GM21447 (cell line): ENCODE measurements around the gene GDI2.
"Not testable (repeated sequence)": the region's sequence is repeated elsewhere in the genome, so short reads cannot be mapped to it uniquely, and the experiment has no call there.

Experiments used
- ATAC-seq: cut with Tn5 transposase; IDR thresholded peaks from one replicate; pipeline ENCODE4 v1.9.1; 2021; ENCODE audit not compliant: unreplicated experiment

Gene GDI2

GRCh38 chr10:5828725-5829124, 15.5 kb upstream of the GDI2 start:
- no peak for ATAC-seq

- ATAC-seq = no peak
Observed at GRCh38 chr10:5827841-5828240, 14.6 kb upstream of the GDI2 start.

- ATAC-seq = not testable (repeated sequence)
Observed at GRCh38 chr10:5826511-5826910, 13.3 kb upstream of the GDI2 start.

GRCh38 chr10:5818894-5819293, 5.7 kb upstream of the GDI2 start:
- peak; percentile 39 for ATAC-seq

- ATAC-seq = no peak
Observed at GRCh38 chr10:5818048-5818331, 4.8 kb upstream of the GDI2 start.

GRCh38 chr10:5817322-5818047, 4.3 kb upstream of the GDI2 start:
- ATAC-seq = no peak

GRCh38 chr10:5816170-5816569, 2.9 kb upstream of the GDI2 start:
- ATAC-seq = no peak

- ATAC-seq = no peak
Observed at GRCh38 chr10:5814110-5815107, 1.2 kb upstream of the GDI2 start.

GRCh38 chr10:5813091-5813340, 218 bp downstream of the GDI2 start:
- ATAC-seq = peak; percentile 5

- peak; percentile 14 for ATAC-seq
Observed at GRCh38 chr10:5812283-5813090, 747 bp downstream of the GDI2 start.

- ATAC-seq = no peak
Observed at GRCh38 chr10:5811387-5811821, 1.8 kb downstream of the GDI2 start.

GRCh38 chr10:5810225-5810624, 3.0 kb downstream of the GDI2 start:
- no peak for ATAC-seq

- no peak for ATAC-seq
Observed at GRCh38 chr10:5809527-5810154, 3.6 kb downstream of the GDI2 start.

GRCh38 chr10:5808783-5809392, 4.3 kb downstream of the GDI2 start:
- ATAC-seq = not testable (repeated sequence)

- ATAC-seq = no peak
Observed at GRCh38 chr10:5806745-5807144, 6.5 kb downstream of the GDI2 start.

- ATAC-seq = no peak
Observed at GRCh38 chr10:5805711-5806110, 7.5 kb downstream of the GDI2 start.

- ATAC-seq = no peak
Observed at GRCh38 chr10:5805260-5805659, 8.0 kb downstream of the GDI2 start.

- no peak for ATAC-seq
Observed at GRCh38 chr10:5804386-5804785, 8.8 kb downstream of the GDI2 start.

- no peak for ATAC-seq
Observed at GRCh38 chr10:5800782-5801181, 12.5 kb downstream of the GDI2 start.

GRCh38 chr10:5794236-5794635, 19.0 kb downstream of the GDI2 start:
- no peak for ATAC-seq

- no peak for ATAC-seq
Observed at GRCh38 chr10:5789626-5790025, 23.6 kb downstream of the GDI2 start.
